GM19455 (cell line): ENCODE data around the gene C2CD5.
"Not testable (repeated sequence)": the region's sequence is repeated elsewhere in the genome, so short reads cannot be mapped to it uniquely, and the experiment has no call there.

Experiments
- ATAC-seq: cut with Tn5 transposase; IDR thresholded peaks from one replicate; pipeline ENCODE4 v1.9.1; 2021; ENCODE audit not compliant: unreplicated experiment

The C2CD5 gene, protein sequence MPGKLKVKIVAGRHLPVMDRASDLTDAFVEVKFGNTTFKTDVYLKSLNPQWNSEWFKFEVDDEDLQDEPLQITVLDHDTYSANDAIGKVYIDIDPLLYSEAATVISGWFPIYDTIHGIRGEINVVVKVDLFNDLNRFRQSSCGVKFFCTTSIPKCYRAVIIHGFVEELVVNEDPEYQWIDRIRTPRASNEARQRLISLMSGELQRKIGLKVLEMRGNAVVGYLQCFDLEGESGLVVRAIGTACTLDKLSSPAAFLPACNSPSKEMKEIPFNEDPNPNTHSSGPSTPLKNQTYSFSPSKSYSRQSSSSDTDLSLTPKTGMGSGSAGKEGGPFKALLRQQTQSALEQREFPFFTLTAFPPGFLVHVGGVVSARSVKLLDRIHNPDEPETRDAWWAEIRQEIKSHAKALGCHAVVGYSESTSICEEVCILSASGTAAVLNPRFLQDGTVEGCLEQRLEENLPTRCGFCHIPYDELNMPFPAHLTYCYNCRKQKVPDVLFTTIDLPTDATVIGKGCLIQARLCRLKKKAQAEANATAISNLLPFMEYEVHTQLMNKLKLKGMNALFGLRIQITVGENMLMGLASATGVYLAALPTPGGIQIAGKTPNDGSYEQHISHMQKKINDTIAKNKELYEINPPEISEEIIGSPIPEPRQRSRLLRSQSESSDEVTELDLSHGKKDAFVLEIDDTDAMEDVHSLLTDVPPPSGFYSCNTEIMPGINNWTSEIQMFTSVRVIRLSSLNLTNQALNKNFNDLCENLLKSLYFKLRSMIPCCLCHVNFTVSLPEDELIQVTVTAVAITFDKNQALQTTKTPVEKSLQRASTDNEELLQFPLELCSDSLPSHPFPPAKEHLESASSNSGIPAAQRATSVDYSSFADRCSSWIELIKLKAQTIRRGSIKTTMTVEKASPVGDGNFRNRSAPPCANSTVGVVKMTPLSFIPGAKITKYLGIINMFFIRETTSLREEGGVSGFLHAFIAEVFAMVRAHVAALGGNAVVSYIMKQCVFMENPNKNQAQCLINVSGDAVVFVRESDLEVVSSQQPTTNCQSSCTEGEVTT

GRCh38 chr12:22544038-22544979 is at the start of gene C2CD5:
Gene C2CD5, minus strand, starts transcription at chr12:22544542. Its CDS starts 392 bp downstream, at chr12:22544150.
- ATAC-seq = peak; percentile 84

- ATAC-seq = no peak
Observed at GRCh38 chr12:22593864-22594263, 49.5 kb upstream of the C2CD5 start.

DNA sequence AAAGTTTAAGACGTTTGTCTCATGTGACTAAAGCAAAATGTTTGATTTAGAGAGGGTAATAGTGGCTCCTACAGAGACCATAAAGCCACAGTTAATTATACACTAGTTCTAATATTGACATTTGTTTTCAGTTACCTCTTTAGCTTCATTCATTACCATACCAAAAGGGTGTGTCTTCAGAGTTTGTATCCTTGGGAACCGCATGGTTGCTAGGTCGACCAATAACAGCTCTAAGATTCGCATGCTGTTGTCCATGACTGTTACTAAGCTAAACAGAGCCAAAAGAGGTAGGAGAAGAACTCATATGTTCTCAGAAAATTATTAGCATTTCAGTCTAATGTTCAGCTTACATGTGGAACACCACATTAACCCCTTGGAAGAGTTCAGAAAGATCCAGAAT is 44.5 kb upstream of the C2CD5 start:
- ATAC-seq = no peak

- no peak for ATAC-seq
Observed at GRCh38 chr12:22578328-22578727, 34.0 kb upstream of the C2CD5 start.

- no peak for ATAC-seq
Observed at GRCh38 chr12:22577667-22578066, 33.3 kb upstream of the C2CD5 start.

DNA sequence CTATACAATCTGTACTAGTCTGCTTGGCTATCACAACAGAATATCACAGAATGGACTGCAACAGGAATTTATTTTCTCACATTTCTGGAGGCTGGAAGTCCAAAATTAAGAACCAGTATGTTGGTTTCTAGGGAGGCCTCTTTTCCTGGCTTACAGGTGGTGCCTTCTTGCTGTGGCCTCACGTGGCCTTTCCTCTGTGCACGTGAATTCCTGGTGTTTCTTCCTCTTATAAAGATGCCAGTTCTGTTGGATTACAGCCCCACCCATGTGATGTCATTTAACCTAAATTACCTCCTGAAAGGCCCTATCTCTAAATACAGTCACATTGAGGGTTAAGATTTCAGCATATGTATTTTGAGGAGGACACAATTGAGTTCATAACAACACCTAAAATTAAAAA is 32.1 kb upstream of the C2CD5 start:
- no peak for ATAC-seq

DNA sequence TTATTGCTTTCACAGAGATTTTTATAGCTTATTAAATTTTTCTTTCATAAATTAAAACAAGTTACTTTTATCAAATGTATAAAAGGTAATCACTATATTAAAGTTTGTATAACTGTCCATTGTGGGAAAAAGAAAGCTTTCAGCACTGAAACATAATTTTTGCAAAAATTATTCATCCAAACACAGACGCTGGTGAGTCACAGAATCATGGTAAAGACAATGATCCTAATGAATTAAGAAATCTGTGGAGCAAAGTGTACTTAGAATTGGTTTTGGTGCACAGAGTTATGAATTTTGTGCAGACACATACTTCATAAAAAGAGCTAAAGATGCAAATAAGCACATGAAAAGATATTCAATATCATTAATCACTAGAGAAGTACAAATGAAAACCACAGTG is 31.7 kb upstream of the C2CD5 start:
- no peak for ATAC-seq

- no peak for ATAC-seq
Observed at GRCh38 chr12:22574921-22575320, 30.6 kb upstream of the C2CD5 start.

DNA sequence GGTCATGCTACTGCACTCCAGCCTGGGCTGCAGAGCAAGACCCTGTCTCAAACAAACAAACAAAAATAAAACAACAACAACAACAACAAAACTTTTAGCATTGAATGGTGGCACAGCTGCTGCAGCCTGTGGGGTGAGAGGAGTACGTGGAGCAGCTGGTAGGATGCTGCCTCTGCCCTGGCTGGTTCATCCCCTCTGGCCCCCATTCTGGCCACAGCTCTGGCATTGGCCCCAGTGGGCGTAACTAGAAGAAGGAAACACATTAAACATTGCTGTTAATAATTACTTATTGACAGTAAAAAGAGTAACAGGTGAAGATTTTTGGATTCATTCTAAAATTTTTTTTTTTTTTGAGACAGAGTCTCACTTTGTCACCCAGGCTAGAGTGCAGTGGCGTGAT is 28.8 kb upstream of the C2CD5 start:
- ATAC-seq = no peak

- ATAC-seq = no peak
Observed at GRCh38 chr12:22569253-22569652, 24.9 kb upstream of the C2CD5 start.

GRCh38 chr12:22562036-22563028 is 18.0 kb upstream of the C2CD5 start:
- ATAC-seq = no peak

DNA sequence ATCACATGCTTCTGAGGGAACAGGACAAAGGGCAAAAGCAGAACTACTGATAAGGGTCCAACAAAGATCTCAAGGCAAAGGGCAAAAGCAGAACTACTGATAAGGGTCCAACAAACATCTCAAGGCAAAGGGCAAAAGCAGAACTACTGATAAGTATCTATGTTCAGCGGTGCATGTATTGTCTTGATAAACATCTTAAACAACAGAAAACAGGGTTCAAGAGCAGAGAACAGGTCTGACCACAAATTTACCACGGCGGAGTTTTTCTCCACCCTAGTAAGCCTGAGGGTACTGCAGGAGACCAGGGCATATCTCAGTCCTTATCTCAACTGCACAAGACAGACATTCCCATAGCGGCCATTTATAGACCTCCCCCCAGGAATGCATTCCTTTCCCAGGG is 10.4 kb upstream of the C2CD5 start:
- not testable (repeated sequence) for ATAC-seq

DNA sequence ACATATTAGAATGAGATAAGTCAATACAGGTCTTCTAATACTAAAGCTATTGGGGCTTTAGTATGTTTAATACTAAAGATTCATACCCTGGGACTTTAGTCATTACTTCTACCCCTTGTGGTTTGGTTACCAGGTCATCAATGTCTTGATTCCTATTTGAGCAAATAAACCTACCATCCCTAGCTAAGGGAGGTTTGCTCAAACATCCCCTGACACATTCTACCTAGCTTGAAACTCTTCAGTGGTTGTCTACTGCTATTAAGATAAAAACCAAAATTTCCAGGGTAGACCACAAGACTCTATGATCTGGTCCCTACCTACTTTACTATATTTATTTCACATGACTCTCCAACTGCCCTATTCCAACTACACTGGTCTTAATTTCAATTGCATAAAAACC is 7.3 kb upstream of the C2CD5 start:
- no peak for ATAC-seq

DNA sequence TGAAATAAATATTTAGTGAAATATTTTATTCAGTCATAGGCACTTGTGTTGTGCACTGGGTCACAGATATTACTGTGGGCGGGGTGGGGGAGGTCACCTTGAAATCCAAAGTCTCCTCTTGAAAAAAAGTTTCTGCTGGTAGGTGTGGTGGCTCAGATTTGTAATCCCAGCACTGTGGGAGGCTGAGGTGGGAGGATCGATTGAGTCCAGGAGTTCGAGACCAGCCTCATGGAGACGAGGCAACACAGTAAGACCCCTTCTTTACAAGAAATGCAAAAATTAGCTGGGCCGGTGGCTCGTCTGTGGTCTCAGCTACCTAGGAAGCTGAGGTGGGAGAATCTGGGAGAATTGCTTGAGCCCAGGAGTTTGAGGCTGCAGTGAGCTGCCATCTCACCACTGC is 913 bp upstream of the C2CD5 start:
- ATAC-seq = no peak

GRCh38 chr12:22543246-22544037 is 900 bp downstream of the C2CD5 start:
- ATAC-seq = peak; percentile 42

- no peak for ATAC-seq
Observed at GRCh38 chr12:22541496-22542155, 2.7 kb downstream of the C2CD5 start.

- no peak for ATAC-seq
Observed at GRCh38 chr12:22539055-22539454, 5.3 kb downstream of the C2CD5 start.

GRCh38 chr12:22538311-22538710 is 6.0 kb downstream of the C2CD5 start:
- no peak for ATAC-seq
